Stimulated activated CD8-positive, alpha-beta memory T cell treated with anti-CD3 and anti-CD28 coated beads, Interleukin-15, amount 100 ng/mL, for 4 hours (primary cell): ENCODE measurements around the gene ZNF177.
"Not testable (repeated sequence)": the region's sequence is repeated elsewhere in the genome, so short reads cannot be mapped to it uniquely, and the experiment has no call there.

Source experiments
- DNase-seq, 2 donors: peaks; one replicate each; pipeline ENCODE4 v3.0.0-alpha.2; 2020; ENCODE audit warnings: low read depth in 2 of 2

ZNF177 gene

GRCh38 chr19:9362905-9363304 lies at the start of gene ZNF177:
Gene ZNF177 (plus strand): TSS chr19:9363013. CDS start chr19:9378312, 15,299 bp downstream.
- no peak for DNase-seq

GRCh38 chr19:9313756-9314155 lies 49.1 kb upstream of the ZNF177 start:
- DNase-seq: no peak

- no peak for DNase-seq
Observed at GRCh38 chr19:9321338-9321737, 41.5 kb upstream of the ZNF177 start.

GRCh38 chr19:9321756-9322155 lies 41.1 kb upstream of the ZNF177 start:
- not testable (repeated sequence) for DNase-seq

- DNase-seq: not testable (repeated sequence)
Observed at GRCh38 chr19:9322201-9322600, 40.6 kb upstream of the ZNF177 start.

- DNase-seq: peak in 1 of 2 donors; percentile 8
Observed at GRCh38 chr19:9323557-9323918, 39.3 kb upstream of the ZNF177 start.

- peak; percentile 92 for DNase-seq
Observed at GRCh38 chr19:9323919-9324583, 38.8 kb upstream of the ZNF177 start, which contains the start of gene ZNF559. Gene ZNF559 (plus strand): TSS chr19:9324179. CDS start chr19:9338550, 14,371 bp downstream.

- no peak for DNase-seq
Observed at GRCh38 chr19:9324584-9324962, 38.2 kb upstream of the ZNF177 start.

GRCh38 chr19:9329999-9330398 lies 32.8 kb upstream of the ZNF177 start:
- DNase-seq: no peak

GRCh38 chr19:9342610-9343304 lies 20.1 kb upstream of the ZNF177 start:
- no peak for DNase-seq

- DNase-seq: no peak
Observed at GRCh38 chr19:9345005-9345404, 17.8 kb upstream of the ZNF177 start.

GRCh38 chr19:9348253-9348652 lies 14.6 kb upstream of the ZNF177 start:
- no peak for DNase-seq

GRCh38 chr19:9348671-9349070 lies 14.1 kb upstream of the ZNF177 start:
- DNase-seq: no peak

GRCh38 chr19:9352505-9352904 lies 10.3 kb upstream of the ZNF177 start:
- no peak for DNase-seq

- DNase-seq: no peak
Observed at GRCh38 chr19:9353011-9353410, 9.8 kb upstream of the ZNF177 start.

GRCh38 chr19:9354651-9355050 lies 8.2 kb upstream of the ZNF177 start:
- DNase-seq: no peak

- DNase-seq: no peak
Observed at GRCh38 chr19:9370738-9371619, 8.2 kb downstream of the ZNF177 start.

GRCh38 chr19:9381361-9381785 lies 18.6 kb downstream of the ZNF177 start:
- DNase-seq: no peak

GRCh38 chr19:9406798-9407352 lies 44.1 kb downstream of the ZNF177 start:
- DNase-seq: peak in 1 of 2 donors; percentile 17

- DNase-seq: no peak
Observed at GRCh38 chr19:9407827-9408226, 45.0 kb downstream of the ZNF177 start.

- DNase-seq: no peak
Observed at GRCh38 chr19:9413240-9413954, 50.6 kb downstream of the ZNF177 start.
